ENCODE data around the gene KRT77. TPM values are rescaled to one million over a fixed set of nuclear protein-coding genes. Genes with fewer than 3 reads are reported as not detected.

The KRT77 gene
- total RNA-seq, 1 experiment from 2014 or later: not detected

DNA sequence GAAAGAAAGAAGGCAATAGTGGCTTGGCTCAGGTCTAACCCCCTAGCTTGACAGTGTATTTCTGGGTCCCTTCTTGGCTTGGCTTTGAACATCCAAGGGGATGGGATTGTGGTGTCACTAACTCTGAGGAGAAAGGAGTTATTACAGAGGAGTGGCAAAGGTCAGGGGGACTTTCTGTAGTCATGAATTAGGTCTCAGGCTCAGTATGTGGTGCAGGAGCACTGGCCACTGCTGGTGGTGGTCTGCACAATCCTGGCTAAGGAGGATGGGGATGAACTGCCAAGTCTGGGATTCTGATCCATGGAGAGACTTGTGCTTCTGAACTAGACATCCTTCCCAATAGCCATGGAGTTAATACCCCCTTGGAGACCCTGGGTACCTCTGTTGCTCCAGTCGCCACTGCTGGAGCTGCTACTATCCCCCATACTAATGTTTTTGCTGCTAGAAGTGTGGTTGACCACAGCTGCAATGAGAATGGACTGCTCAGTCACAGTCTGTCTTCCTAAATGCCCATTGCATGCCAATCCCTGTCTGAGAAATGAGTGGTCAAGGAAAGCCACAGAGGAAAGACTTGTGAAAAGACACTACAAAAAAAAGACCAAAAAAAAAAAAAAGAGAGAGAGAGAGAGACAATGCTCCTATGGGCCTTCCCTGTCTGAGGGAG, 41.3 kb upstream of the KRT77 start:
- Mint-ChIP-seq H3K4me3 (no peak overlapping the region), H3K9me3 (no peaks in the 10 kb centered on the region), H3K4me1 (no peaks in the 10 kb centered on the region), H3K27me3 (ENCODE audit: low read depth) (peaks cover 28% of the 10 kb centered on the region), H3K36me3 (no peaks in the 10 kb centered on the region), H3K27ac (no peak overlapping the region)
- DNase-seq (ENCODE audit: low spot score) (no peak), ATAC-seq (no peak)
- POLR2A ChIA-PET: no interaction called here
- CTCF ChIA-PET: interaction anchor here (1.1 to 1.9 kb wide), 2 partner anchors 52 to 135 kb away, joined by 4 read pairs; no protein-coding TSS in a partner anchor
- TF ChIP-seq ZNF317 (CRISPR knock-in tag; IDR thresholded peaks at IDR 0.05; ENCODE audit: borderline replicate concordance, low read depth) (no peak), TEAD1 (CRISPR knock-in tag; IDR thresholded peaks at IDR 0.05) (no peak), FOXK1 (CRISPR knock-in tag; IDR thresholded peaks at IDR 0.05) (no peak), NR2C2 (CRISPR knock-in tag; IDR thresholded peaks at IDR 0.05) (no peak), EMX1 (CRISPR knock-in tag; IDR thresholded peaks at IDR 0.05) (no peak), ZMAT4 (CRISPR knock-in tag; IDR thresholded peaks at IDR 0.05) (no peak), CTCF (IDR thresholded peaks at IDR 0.05) (no peak), ZNF396 (CRISPR knock-in tag; IDR thresholded peaks at IDR 0.05; ENCODE audit: borderline replicate concordance) (no peak), NFATC4 (CRISPR knock-in tag; IDR thresholded peaks at IDR 0.05) (no peak), ZBTB21 (CRISPR knock-in tag; IDR thresholded peaks at IDR 0.05; ENCODE audit: borderline replicate concordance) (no peak), ZNF263 (CRISPR knock-in tag; IDR thresholded peaks at IDR 0.05; ENCODE audit: low read depth) (no peak)
- TF ChIP-seq, protein P1, sequence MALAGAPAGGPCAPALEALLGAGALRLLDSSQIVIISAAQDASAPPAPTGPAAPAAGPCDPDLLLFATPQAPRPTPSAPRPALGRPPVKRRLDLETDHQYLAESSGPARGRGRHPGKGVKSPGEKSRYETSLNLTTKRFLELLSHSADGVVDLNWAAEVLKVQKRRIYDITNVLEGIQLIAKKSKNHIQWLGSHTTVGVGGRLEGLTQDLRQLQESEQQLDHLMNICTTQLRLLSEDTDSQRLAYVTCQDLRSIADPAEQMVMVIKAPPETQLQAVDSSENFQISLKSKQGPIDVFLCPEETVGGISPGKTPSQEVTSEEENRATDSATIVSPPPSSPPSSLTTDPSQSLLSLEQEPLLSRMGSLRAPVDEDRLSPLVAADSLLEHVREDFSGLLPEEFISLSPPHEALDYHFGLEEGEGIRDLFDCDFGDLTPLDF (CRISPR knock-in tag; IDR thresholded peaks at IDR 0.05): no peak
- TF ChIP-seq, protein P2, sequence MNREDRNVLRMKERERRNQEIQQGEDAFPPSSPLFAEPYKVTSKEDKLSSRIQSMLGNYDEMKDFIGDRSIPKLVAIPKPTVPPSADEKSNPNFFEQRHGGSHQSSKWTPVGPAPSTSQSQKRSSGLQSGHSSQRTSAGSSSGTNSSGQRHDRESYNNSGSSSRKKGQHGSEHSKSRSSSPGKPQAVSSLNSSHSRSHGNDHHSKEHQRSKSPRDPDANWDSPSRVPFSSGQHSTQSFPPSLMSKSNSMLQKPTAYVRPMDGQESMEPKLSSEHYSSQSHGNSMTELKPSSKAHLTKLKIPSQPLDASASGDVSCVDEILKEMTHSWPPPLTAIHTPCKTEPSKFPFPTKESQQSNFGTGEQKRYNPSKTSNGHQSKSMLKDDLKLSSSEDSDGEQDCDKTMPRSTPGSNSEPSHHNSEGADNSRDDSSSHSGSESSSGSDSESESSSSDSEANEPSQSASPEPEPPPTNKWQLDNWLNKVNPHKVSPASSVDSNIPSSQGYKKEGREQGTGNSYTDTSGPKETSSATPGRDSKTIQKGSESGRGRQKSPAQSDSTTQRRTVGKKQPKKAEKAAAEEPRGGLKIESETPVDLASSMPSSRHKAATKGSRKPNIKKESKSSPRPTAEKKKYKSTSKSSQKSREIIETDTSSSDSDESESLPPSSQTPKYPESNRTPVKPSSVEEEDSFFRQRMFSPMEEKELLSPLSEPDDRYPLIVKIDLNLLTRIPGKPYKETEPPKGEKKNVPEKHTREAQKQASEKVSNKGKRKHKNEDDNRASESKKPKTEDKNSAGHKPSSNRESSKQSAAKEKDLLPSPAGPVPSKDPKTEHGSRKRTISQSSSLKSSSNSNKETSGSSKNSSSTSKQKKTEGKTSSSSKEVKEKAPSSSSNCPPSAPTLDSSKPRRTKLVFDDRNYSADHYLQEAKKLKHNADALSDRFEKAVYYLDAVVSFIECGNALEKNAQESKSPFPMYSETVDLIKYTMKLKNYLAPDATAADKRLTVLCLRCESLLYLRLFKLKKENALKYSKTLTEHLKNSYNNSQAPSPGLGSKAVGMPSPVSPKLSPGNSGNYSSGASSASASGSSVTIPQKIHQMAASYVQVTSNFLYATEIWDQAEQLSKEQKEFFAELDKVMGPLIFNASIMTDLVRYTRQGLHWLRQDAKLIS (CRISPR knock-in tag; IDR thresholded peaks at IDR 0.05; ENCODE audit: borderline replicate concordance): no peak
- TF ChIP-seq, protein P3, sequence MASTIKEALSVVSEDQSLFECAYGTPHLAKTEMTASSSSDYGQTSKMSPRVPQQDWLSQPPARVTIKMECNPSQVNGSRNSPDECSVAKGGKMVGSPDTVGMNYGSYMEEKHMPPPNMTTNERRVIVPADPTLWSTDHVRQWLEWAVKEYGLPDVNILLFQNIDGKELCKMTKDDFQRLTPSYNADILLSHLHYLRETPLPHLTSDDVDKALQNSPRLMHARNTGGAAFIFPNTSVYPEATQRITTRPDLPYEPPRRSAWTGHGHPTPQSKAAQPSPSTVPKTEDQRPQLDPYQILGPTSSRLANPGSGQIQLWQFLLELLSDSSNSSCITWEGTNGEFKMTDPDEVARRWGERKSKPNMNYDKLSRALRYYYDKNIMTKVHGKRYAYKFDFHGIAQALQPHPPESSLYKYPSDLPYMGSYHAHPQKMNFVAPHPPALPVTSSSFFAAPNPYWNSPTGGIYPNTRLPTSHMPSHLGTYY (CRISPR knock-in tag; IDR thresholded peaks at IDR 0.05): no peak

DNA sequence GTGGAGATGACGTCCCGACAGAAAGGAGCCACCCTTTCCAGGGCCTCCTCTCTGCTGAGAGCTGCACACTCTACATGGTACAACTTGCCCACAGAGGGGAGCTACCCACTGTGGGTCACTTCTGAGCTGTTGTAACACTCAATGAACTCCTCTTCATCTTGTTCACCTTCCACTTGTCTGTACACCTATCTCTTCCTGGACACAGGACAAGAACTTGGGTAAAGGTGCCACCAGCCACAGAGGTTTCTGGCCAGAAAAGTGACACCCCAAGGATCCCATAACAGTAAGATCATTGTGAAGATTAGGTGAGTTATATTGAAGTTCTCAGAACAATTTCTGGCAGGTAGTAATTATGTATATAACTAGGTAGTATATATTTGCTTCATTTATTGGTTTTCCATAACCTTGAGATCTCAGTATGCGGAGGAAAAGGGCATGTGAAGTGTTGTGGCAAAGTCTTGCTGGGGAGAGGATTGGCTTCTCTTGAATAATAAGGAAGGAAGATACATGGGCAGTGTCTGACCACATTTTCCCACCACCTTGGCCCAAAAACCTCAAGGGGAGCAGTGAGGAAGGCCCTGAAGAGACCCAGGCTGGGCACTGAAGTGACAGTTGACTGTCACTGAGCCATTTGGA, 39.6 kb upstream of the KRT77 start:
- ChIA-PET POLR2A (no interaction called here), CTCF (interaction anchor here (2.4 kb wide), 1 partner anchor 128 kb away, joined by 8 read pairs; no protein-coding TSS in a partner anchor)
- DNase-seq (ENCODE audit: low spot score) (no peak), ATAC-seq (no peak)
- no peak overlapping the region for H3K4me3 Mint-ChIP-seq
- no peaks in the 10 kb centered on the region for H3K9me3 Mint-ChIP-seq
- TF ChIP-seq E2F5 (CRISPR knock-in tag; IDR thresholded peaks at IDR 0.05): no peak
- no peak for TF ChIP-seq CBFB (CRISPR knock-in tag; IDR thresholded peaks at IDR 0.05; ENCODE audit: low read depth)
- no peak for TF ChIP-seq ZNF232 (CRISPR knock-in tag; IDR thresholded peaks at IDR 0.05)
- TF ChIP-seq CTCF (IDR thresholded peaks at IDR 0.05): no peak
- no peak for TF ChIP-seq NR1H2 (CRISPR knock-in tag; IDR thresholded peaks at IDR 0.05)
- TF ChIP-seq FOXP1 (CRISPR knock-in tag; IDR thresholded peaks at IDR 0.05; ENCODE audit: borderline replicate concordance): no peak
- no peak for TF ChIP-seq EMX1 (CRISPR knock-in tag; IDR thresholded peaks at IDR 0.05)
- TF ChIP-seq, protein P4, sequence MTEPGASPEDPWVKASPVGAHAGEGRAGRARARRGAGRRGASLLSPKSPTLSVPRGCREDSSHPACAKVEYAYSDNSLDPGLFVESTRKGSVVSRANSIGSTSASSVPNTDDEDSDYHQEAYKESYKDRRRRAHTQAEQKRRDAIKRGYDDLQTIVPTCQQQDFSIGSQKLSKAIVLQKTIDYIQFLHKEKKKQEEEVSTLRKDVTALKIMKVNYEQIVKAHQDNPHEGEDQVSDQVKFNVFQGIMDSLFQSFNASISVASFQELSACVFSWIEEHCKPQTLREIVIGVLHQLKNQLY (CRISPR knock-in tag; IDR thresholded peaks at IDR 0.05): no peak
- H3K4me1 Mint-ChIP-seq: no peaks in the 10 kb centered on the region
- H3K36me3 Mint-ChIP-seq: no peaks in the 10 kb centered on the region
- no peak overlapping the region for H3K27ac Mint-ChIP-seq
- H3K27me3 Mint-ChIP-seq (ENCODE audit: low read depth): peaks cover 19% of the 10 kb centered on the region

Data from WTC11 (cell line).